IgD-negative memory B cell (primary cell): ENCODE measurements around the gene FOXS1. TPM values are rescaled to one million over a fixed set of nuclear protein-coding genes. Genes with fewer than 3 reads are reported as not detected.
"Not testable (repeated sequence)": the region's sequence is repeated elsewhere in the genome, so short reads cannot be mapped to it uniquely, and the experiment has no call there.

Source experiments
- H3K27ac Mint-ChIP-seq, 3 donors: one replicate each; pipeline ENCODE4 v1.8.0; 2020 to 2022; ENCODE audit warnings: mild to moderate bottlenecking in 3 of 3, mixed read lengths in 3 of 3, moderate library complexity in 1 of 3
- H3K27me3 Mint-ChIP-seq: one replicate; pipeline ENCODE4 v1.8.0; 2021; ENCODE audit warnings: mixed read lengths
- H3K36me3 Mint-ChIP-seq: one replicate; pipeline ENCODE4 v1.8.0; 2020; ENCODE audit warnings: mild to moderate bottlenecking, mixed read lengths
- H3K4me1 Mint-ChIP-seq, 3 donors: one replicate each; pipeline ENCODE4 v1.8.0; 2020 to 2022; ENCODE audit warnings: mixed read lengths in 3 of 3, mild to moderate bottlenecking in 1 of 3
- H3K4me3 Mint-ChIP-seq, 4 donors: one replicate each; pipeline ENCODE4 v1.8.0; 2020 to 2022; ENCODE audit warnings: mild to moderate bottlenecking in 4 of 4, mixed read lengths in 4 of 4, moderate library complexity in 3 of 4
- H3K9me3 Mint-ChIP-seq, 3 donors: one replicate each; pipeline ENCODE4 v1.8.0; 2020 to 2021; ENCODE audit warnings: mixed read lengths in 3 of 3, mild to moderate bottlenecking in 1 of 3
- polyA plus RNA-seq: library from polyadenylated mRNA; unstranded; fragments of 300-500 nt; fragmentation: Illumina TruSeq; gene quantifications from one replicate; pipeline ENCODE4 v1.2.3, GENCODE V29; 2021

Gene FOXS1
- polyA plus RNA-seq, 1 donor from 2014 or later = not detected

- H3K27ac Mint-ChIP-seq = no peak overlapping the region
- no peaks in the 10 kb centered on the region for H3K9me3 Mint-ChIP-seq
- H3K4me1 Mint-ChIP-seq = peaks cover 0 to 14% (median 9%) of the 10 kb centered on the region in 3 donors
- H3K36me3 Mint-ChIP-seq = peaks cover 3% of the 10 kb centered on the region
- no peak overlapping the region for H3K4me3 Mint-ChIP-seq
- H3K27me3 Mint-ChIP-seq = peaks cover 3% of the 10 kb centered on the region
Observed at GRCh38 chr20:31837896-31838397, 7.5 kb downstream of the FOXS1 start.

GRCh38 chr20:31836853-31837608 is 8.4 kb downstream of the FOXS1 start:
- H3K9me3 Mint-ChIP-seq = no peaks in the 10 kb centered on the region
- H3K4me1 Mint-ChIP-seq = peaks cover 0 to 12% (median 8%) of the 10 kb centered on the region in 3 donors
- peaks cover 3% of the 10 kb centered on the region for H3K27me3 Mint-ChIP-seq
- H3K4me3 Mint-ChIP-seq = no peak overlapping the region
- H3K27ac Mint-ChIP-seq = no peak overlapping the region
- H3K36me3 Mint-ChIP-seq = peaks cover 2% of the 10 kb centered on the region

DNA sequence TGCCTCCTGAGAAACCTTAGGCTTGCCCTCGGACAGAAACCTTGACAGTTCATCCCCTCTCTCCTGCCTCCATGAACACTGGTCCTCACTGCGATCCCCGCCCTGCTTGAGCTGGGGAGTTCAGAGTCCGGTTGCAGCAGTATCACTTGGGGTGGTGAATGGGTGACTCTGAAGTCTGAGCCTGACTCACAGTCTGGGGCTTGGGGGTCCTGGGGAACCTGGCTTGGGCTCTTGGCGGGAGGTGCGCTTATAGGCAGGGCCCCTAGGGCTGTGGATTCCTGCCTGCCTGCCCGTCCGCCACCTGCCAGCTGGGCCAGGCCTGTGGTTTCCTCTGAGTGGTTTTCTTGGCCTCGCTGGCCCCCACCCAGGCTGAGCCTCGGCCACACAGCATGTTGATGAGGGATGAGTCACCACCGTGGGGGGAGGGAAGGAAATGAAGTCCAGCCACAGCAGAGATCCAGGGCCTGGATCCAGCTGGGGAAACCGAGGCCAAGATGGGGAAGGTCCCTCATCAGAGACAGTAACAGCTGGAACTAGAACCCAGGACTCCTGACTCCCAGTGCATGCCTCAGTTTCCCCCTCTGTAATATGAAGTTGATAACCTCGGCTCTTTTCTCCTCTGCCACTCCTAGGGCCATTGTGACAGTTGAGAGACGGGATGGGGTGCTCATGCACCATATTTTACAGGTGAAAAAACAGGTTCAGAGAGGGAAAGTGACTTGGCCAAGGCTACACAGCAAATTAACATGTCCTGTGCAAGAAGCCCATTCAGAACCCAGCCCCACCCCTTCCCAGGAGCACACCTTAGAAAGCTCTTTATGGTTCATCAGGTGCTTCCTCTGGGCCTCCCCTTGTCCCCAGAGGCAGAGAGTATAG is 9.2 kb downstream of the FOXS1 start:
- Mint-ChIP-seq H3K27me3 (peaks cover 3% of the 10 kb centered on the region), H3K9me3 (no peaks in the 10 kb centered on the region), H3K27ac (no peak overlapping the region), H3K4me3 (peak overlapping the region in 1 of 4 donors; percentile 88), H3K4me1 (peaks cover 0 to 12% (median 8%) of the 10 kb centered on the region in 3 donors), H3K36me3 (peaks cover 2% of the 10 kb centered on the region)

GRCh38 chr20:31835554-31835953 is 9.8 kb downstream of the FOXS1 start:
- Mint-ChIP-seq H3K4me1 (peaks cover 0 to 12% (median 8%) of the 10 kb centered on the region in 3 donors), H3K27ac (no peak overlapping the region), H3K36me3 (peaks cover 2% of the 10 kb centered on the region), H3K4me3 (peak overlapping the region in 1 of 4 donors; percentile 88), H3K27me3 (peaks cover 3% of the 10 kb centered on the region), H3K9me3 (no peaks in the 10 kb centered on the region)

GRCh38 chr20:31833931-31834521 is 11.4 kb downstream of the FOXS1 start:
- no peak overlapping the region for H3K27ac Mint-ChIP-seq
- H3K36me3 Mint-ChIP-seq = peaks cover 2% of the 10 kb centered on the region
- no peak overlapping the region for H3K4me3 Mint-ChIP-seq
- H3K9me3 Mint-ChIP-seq = no peaks in the 10 kb centered on the region
- peaks cover 3% of the 10 kb centered on the region for H3K27me3 Mint-ChIP-seq
- peaks cover 0 to 14% (median 10%) of the 10 kb centered on the region in 3 donors for H3K4me1 Mint-ChIP-seq

DNA sequence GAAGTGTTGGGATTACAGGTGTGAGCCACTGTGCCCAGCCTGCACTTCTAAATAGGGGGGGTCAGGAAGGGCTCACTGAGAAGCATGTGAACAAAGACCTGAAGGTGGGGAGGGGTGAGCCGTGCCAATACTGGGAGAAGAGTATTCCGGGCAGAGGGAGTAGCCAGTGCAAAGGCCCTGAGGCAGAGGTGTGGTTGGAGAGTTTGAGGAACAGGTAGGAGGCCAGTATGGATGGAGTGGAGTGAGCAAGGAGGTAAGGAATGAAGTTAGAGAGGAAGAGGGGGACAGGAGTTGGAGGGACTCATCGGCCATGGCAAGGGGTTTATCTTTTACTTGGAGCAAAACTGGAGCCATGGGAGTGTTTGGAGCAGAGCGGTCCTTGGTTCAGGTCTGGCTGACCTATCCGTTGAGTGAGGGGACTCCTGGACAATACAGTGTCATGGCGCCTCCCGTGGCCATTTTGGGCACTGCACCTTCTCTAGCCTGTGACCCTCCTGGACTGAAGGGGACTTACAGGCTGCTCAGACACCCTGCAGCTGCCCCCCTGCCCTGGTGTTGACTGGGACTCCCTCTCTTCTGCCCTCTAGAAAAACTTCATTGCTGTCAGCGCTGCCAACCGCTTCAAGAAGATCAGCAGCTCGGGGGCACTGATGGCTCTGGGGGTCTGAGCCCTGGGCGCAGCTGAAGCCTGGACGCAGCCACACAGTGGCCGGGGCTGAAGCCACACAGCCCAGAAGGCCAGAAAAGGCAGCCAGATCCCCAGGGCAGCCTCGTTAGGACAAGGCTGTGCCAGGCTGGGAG is 12.1 kb downstream of the FOXS1 start:
- H3K9me3 Mint-ChIP-seq = no peaks in the 10 kb centered on the region
- peak overlapping the region in 2 of 4 donors; percentile 37 to 63 for H3K4me3 Mint-ChIP-seq

DNA sequence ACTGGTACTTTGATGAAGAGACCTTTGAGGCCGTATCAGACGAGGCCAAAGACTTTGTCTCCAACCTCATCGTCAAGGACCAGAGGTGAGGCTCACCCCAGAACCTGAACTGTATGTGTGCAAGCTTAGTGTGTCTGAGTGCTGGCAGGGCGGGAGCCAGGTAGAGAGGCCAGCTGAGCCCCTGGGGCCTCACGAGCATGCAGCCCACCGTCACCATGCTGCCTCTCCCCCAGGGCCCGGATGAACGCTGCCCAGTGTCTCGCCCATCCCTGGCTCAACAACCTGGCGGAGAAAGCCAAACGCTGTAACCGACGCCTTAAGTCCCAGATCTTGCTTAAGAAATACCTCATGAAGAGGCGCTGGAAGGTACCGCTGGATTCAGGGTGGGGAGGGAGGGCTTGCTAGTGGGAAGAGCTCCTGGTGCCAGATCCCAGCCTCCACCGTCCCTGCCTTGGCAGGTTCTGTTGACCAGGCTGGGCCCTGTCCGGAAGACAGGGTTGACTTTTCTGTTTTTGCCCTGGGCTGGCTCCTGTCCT is 13.6 kb downstream of the FOXS1 start:
- Mint-ChIP-seq H3K4me3 (no peak overlapping the region), H3K4me1 (peaks cover 0 to 14% (median 10%) of the 10 kb centered on the region in 3 donors), H3K27ac (no peak overlapping the region), H3K36me3 (peaks cover 2% of the 10 kb centered on the region), H3K27me3 (peaks cover 3% of the 10 kb centered on the region), H3K9me3 (no peaks in the 10 kb centered on the region)

More for the DNA sequence above, 12.1 kb downstream of the FOXS1 start:
- H3K27me3 Mint-ChIP-seq = peaks cover 3% of the 10 kb centered on the region
- H3K4me1 Mint-ChIP-seq = peaks cover 0 to 14% (median 10%) of the 10 kb centered on the region in 3 donors
- peaks cover 2% of the 10 kb centered on the region for H3K36me3 Mint-ChIP-seq
- H3K27ac Mint-ChIP-seq = no peak overlapping the region

DNA sequence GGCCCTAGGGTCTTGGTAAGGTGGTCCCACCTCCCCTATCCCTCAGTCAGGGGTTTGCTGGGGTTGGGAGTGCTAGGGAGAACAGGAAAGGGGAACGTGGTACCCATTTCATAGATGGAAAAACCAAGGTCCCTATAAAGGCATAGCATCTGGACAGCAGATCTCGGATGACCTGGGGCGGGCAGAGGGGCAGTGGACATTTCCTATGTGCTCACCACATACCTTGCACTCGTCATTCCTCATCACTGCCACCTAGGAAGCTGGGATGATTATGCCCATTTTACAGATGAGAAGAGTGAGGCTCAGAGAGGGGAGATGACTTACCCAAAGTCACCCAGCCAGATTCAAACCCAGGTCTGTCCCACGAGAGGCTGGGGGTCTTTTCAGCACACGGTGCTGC is 14.2 kb downstream of the FOXS1 start:
- Mint-ChIP-seq H3K4me1 (peaks cover 0 to 10% (median 7%) of the 10 kb centered on the region in 3 donors), H3K27ac (no peak overlapping the region), H3K4me3 (no peak overlapping the region), H3K9me3 (no peaks in the 10 kb centered on the region), H3K36me3 (peaks cover 2% of the 10 kb centered on the region), H3K27me3 (no peaks in the 10 kb centered on the region)

DNA sequence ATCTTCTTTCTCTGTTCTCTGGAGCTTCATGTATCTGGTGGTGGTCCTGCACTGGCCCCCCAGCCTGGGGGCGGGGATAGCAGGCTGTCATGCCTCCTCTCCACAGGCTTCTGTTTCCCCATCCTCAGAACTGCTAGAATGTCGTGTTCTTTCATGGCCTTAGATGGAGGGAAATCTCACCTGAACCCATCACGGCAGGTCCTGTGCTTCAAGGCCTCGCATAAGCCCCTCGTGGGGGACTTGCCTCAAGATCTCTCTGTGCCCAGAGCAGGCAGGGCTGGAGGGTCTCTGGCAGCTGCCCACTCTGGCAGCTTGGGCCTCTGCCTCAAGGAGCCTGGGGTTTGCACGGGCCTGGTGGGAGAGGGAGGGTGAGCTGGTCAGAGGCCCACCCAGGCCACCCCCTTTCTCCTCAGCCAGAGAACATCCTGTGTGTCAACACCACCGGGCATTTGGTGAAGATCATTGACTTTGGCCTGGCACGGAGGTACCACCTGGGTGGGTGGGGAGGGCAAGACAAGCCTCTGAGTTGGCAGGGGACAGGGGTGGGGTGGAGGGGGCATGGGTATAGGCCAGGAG is 14.9 kb downstream of the FOXS1 start:
- Mint-ChIP-seq H3K27ac (no peak overlapping the region), H3K9me3 (no peaks in the 10 kb centered on the region), H3K36me3 (peaks cover 2% of the 10 kb centered on the region), H3K4me3 (no peak overlapping the region), H3K4me1 (peaks cover 0 to 5% (median 2%) of the 10 kb centered on the region in 3 donors), H3K27me3 (no peaks in the 10 kb centered on the region)

DNA sequence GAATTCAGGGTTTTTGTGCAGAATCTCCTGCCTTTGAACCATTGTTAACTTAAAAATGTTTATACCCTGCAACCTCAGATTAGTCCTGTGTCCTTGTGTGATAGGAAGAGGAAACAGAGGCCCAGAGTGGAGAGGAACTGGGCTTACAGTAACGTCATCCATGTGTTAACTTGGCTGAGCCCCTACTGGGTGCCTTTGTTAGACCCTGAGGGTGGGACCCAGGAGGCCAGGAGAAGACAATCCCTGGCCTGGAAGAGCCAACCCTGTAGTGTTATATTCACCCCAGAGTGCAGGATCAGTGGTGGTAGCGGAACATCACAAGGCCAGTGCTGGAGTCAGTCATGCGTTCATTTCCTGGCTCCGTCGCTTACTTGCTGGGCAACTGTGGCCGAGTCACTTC is 15.7 kb downstream of the FOXS1 start:
- Mint-ChIP-seq H3K9me3 (no peaks in the 10 kb centered on the region), H3K4me3 (no peak overlapping the region), H3K4me1 (peaks cover 0 to 5% (median 2%) of the 10 kb centered on the region in 3 donors), H3K36me3 (peaks cover 2% of the 10 kb centered on the region), H3K27ac (no peak overlapping the region), H3K27me3 (no peaks in the 10 kb centered on the region)

GRCh38 chr20:31828016-31828415 is 17.4 kb downstream of the FOXS1 start:
- H3K27ac Mint-ChIP-seq, H3K36me3 Mint-ChIP-seq, H3K27me3 Mint-ChIP-seq, H3K9me3 Mint-ChIP-seq, H3K4me1 Mint-ChIP-seq: not testable (repeated sequence)
- H3K4me3 Mint-ChIP-seq = peak overlapping the region in 1 of 4 donors; percentile 4

GRCh38 chr20:31827059-31827458 is 18.3 kb downstream of the FOXS1 start:
- H3K27ac Mint-ChIP-seq = no peak overlapping the region
- no peaks in the 10 kb centered on the region for H3K9me3 Mint-ChIP-seq
- no peaks in the 10 kb centered on the region for H3K36me3 Mint-ChIP-seq
- H3K27me3 Mint-ChIP-seq = peaks cover 1% of the 10 kb centered on the region
- peaks cover 0 to 2% (median 2%) of the 10 kb centered on the region in 3 donors for H3K4me1 Mint-ChIP-seq
- no peak overlapping the region for H3K4me3 Mint-ChIP-seq

DNA sequence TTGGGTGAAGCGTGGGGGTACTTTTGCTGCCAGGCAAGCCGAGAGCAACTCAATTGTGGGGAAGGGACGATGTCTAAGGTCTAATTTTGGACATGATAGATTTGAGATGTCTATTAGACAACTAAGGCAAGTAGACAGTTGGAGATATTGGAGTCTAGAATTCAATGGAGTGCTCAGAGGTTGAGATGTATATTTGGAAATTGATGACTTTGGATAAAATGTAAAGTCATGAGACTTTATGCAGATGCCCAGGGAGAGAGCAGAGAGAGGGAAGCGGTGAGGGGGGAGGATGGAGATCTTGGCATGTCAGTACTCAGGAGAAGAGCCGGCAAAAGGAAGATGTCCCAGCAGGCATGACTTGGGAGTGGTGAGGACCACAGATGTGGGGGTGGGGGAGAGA is 19.3 kb downstream of the FOXS1 start:
- Mint-ChIP-seq H3K9me3 (no peaks in the 10 kb centered on the region), H3K4me1 (peaks cover 0 to 2% (median 2%) of the 10 kb centered on the region in 3 donors), H3K36me3 (no peaks in the 10 kb centered on the region), H3K4me3 (no peak overlapping the region), H3K27me3 (peaks cover 1% of the 10 kb centered on the region), H3K27ac (no peak overlapping the region)
